HFF-Myc (cell line): ENCODE data around the gene ICA1L.
"Not testable (repeated sequence)": the region's sequence is repeated elsewhere in the genome, so short reads cannot be mapped to it uniquely, and the experiment has no call there.

Source experiments
- DNase-seq: peaks from one replicate; pipeline ENCODE4 v3.0.0-alpha.2; 2011; ENCODE audit warnings: low read depth; ENCODE audit errors: extremely low read depth
- H3K4me3 ChIP-seq: replicated peaks from 2 replicates; pipeline ENCODE4 v1.5.1; 2011; ENCODE audit warnings: low read depth, mild to moderate bottlenecking, control low read depth, low read length
- TF ChIP-seq, protein P1 (sequence below): IDR thresholded peaks from 2 replicates; pipeline ENCODE4 v1.5.1; 2012; ENCODE audit warnings: mild to moderate bottlenecking, low read depth, low read length, control low read depth; ENCODE audit errors: missing control alignments

ICA1L gene

DNA sequence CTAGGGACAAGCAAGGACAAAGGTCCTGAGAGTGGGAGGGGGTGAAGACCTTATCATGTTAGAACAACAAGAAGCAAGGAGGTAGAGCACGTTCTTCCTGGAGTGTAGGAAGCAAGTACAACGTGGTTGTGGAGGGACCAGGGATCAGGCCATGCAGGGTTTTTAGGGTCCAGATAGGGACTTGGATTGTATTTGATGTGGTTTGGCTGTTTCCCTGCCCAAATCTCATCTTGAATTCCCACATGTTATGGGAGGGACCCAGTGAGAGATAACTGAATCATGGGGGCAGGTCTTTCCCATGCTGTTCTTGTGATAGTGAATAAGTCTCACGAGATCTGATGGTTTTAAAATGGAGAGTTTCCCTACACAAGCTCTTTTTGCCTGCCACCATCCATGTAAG lies 53.2 kb downstream of the ICA1L start:
- no peak for DNase-seq

DNA sequence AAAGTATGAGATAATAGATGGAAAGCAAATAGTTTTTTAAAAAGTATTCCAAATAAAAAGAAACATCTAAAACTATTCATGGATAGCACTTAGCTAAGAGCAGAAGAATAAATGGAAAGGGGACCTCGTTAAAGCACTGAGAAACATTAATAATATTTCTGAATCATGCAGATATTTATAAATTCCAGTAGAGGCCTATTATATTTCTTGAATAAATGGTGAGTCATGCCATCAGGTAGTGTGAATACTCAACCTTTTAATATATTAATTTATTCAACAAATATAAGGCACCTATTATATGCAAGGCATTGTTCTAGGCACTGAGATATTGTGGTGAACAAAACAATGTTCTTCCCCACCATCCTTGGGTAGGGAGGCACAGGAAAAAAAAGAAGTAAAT lies 53.8 kb downstream of the ICA1L start:
- no peak for DNase-seq
- TF ChIP-seq, protein P1, sequence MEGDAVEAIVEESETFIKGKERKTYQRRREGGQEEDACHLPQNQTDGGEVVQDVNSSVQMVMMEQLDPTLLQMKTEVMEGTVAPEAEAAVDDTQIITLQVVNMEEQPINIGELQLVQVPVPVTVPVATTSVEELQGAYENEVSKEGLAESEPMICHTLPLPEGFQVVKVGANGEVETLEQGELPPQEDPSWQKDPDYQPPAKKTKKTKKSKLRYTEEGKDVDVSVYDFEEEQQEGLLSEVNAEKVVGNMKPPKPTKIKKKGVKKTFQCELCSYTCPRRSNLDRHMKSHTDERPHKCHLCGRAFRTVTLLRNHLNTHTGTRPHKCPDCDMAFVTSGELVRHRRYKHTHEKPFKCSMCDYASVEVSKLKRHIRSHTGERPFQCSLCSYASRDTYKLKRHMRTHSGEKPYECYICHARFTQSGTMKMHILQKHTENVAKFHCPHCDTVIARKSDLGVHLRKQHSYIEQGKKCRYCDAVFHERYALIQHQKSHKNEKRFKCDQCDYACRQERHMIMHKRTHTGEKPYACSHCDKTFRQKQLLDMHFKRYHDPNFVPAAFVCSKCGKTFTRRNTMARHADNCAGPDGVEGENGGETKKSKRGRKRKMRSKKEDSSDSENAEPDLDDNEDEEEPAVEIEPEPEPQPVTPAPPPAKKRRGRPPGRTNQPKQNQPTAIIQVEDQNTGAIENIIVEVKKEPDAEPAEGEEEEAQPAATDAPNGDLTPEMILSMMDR, result no peak
- H3K4me3 ChIP-seq, result no peak overlapping the region

More for the DNA sequence above, 53.2 kb downstream of the ICA1L start:
- no peak overlapping the region for H3K4me3 ChIP-seq
- TF ChIP-seq, protein P1, result no peak

DNA sequence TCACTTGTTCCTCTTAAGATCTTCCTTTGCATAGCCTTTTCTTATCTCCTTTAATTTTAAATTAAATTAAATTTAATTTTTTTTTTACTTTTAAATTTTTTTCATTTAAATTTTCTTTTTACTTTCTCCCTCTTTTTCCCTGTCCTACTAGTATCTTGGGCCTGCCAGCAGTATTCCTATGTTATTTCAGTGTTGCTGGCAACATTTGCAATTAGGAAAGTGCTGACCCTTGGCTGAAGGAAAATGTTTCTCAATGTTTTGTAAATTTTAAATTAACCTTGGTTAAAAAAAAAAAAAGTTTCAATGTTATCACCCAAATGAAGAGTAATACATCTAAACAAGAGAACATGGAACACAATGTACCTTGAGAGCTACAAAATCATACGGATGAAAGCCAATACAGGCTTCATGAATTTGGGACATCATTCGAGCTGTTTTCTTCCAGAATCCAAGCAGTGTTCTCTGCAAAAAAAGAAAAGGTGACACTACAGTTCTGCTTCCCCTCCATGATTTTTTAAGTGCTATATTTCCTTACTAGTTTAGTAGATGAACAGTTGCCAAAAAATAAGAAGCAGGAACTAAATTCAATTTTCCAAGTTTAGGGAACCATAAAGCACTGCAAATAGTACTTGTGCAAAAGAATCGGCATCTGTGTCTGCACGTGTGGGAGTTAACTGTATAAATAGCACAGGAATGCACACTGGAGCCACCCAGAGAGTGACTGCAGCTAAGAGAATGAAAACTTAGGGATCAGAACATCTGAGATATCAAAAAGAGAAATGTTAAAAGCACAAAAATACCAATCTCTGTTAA lies 55.8 kb downstream of the ICA1L start:
- TF ChIP-seq, protein P1, result no peak
- no peak overlapping the region for H3K4me3 ChIP-seq
- no peak for DNase-seq

DNA sequence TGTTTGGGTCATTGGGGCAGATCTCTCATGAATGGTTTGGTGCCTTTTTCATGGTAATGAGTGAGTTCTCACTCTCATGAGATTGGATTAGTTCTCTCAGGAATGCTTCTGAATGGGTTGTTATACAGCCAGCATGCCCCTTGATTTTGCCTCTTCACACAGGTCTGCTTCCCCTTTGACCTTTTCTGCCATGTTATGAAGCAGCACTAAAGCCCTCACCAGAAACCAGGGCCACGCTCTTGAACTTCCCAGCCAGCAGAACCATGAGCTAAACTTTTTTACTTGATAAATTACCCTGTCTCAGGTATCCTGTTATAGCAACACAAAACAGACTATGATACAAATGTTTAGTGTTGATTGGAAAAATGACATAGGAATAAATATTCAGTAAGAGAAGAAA lies 57.3 kb downstream of the ICA1L start:
- DNase-seq, result no peak
- TF ChIP-seq, protein P1, result no peak
- no peak overlapping the region for H3K4me3 ChIP-seq

DNA sequence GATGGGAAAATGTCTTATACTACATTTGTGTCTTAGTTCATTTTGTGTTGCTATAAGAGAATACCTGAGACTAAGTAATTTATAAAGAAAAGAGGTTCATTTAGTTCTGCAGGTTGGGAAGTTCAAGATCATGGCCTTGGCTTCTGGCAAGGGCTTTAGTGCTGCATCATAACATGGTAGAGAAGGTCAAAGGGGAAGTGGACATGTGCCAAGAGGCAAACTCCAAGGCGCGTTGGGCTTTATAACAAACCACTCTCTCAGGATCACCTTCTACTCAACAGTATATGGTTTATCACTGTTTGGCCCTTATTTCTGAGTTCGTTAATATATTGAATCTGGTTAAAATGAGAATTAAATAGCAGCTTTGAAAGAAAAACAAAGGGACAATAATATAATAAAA lies 58.2 kb downstream of the ICA1L start:
- H3K4me3 ChIP-seq, result no peak overlapping the region
- TF ChIP-seq, protein P1, result no peak
- no peak for DNase-seq

DNA sequence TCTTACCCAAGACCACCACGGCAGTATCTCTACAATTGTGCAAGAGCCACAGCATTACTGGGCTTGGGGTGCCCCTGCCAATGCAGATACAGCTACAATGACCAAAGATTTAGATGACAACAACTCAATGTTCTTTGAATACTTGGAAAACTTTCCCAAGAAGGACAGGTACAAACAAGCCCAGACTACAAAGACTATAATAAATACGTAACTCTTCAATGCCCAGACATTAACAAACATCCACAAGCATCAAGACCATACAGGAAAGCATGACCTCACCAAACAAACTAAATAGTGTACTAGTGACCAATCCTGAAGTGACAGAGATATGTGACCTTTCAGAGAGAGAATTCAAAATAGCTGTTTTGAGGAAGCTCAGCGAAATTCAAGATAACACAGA lies 62.8 kb downstream of the ICA1L start:
- no peak overlapping the region for H3K4me3 ChIP-seq
- TF ChIP-seq, protein P1, result no peak
- no peak for DNase-seq

DNA sequence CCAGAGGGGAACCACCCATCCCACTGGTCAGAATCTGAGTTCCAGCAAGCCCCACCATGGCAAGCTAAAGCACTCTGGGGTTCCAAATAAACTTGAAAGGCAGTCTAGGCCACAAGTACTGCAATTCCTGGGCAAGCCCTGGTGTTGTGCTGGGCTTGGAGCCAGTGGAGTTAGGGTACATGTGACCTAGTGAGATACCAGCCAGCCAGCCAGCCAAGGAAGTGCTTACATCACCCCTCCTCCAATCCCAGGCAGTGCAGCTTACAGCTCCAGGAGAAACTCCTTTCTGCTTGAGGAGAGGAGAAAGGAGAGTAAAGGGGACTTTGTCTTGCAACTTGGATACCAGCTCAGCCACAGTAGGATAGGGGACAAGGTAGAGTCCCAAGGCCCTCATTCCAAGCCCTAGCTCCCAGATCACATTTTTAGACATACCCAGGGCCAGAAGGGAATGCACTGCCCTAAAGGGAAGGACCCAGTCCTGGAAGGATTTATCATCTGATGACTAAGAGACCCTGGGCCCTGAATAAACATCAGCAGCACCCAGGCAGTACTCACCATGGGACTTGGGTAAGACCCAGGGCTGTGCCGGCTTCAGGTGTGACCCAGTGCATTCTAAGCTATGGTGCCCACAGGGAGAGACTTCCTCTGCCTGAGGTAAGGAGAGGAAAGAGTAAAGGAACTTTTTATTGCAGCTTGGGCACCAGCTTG lies 64.0 kb downstream of the ICA1L start:
- H3K4me3 ChIP-seq, result not testable (repeated sequence)
- DNase-seq, result peak; percentile 17

DNA sequence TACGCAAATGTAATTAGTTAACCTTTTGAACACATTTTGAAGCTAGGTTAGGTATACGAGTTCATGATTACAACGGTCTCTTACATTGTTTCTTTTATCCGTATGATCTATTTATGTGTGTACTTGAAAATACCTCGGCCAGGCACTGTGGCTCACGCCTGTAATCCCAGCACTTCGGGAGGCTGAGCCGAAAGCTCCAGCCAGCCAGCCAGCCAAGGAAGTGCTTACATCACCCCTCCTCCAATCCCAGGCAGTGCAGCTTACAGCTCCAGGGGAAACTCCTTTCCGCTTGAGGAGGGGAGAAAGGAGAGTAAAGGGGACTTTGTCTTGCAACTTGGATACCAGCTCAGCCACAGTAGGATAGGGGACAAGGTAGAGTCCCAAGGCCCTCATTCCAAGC lies 65.7 kb downstream of the ICA1L start:
- DNase-seq, H3K4me3 ChIP-seq: not testable (repeated sequence)
